HG03457 (cell line): Measurements from ENCODE around the gene MILR1.

ENCODE experiments used
- ATAC-seq: cut with Tn5 transposase; IDR thresholded peaks from one replicate; pipeline ENCODE4 v1.9.1; 2021; ENCODE audit warnings: moderate number of reproducible peaks; ENCODE audit not compliant: unreplicated experiment

The MILR1 gene

GRCh38 chr17:64500862-64501765, 52.2 kb downstream of the MILR1 start:
- no peak for ATAC-seq

- ATAC-seq: no peak
Measured at GRCh38 chr17:64502021-64502420, 53.1 kb downstream of the MILR1 start.

GRCh38 chr17:64502809-64503208, 53.9 kb downstream of the MILR1 start:
- no peak for ATAC-seq

- no peak for ATAC-seq
Measured at GRCh38 chr17:64503341-64503740, 54.4 kb downstream of the MILR1 start.

- ATAC-seq: no peak
Measured at GRCh38 chr17:64503821-64504768, 55.2 kb downstream of the MILR1 start.

GRCh38 chr17:64504769-64505339, 55.9 kb downstream of the MILR1 start:
- ATAC-seq: no peak

GRCh38 chr17:64505340-64506200, 56.7 kb downstream of the MILR1 start:
- no peak for ATAC-seq

GRCh38 chr17:64506201-64506575, 57.3 kb downstream of the MILR1 start, which contains the start of gene DDX5:
DDX5 (minus strand) TSS chr17:64506289; CDS start chr17:64506119, 170 bp downstream.
- ATAC-seq: peak; percentile 48

- peak; percentile 44 for ATAC-seq
Measured at GRCh38 chr17:64506576-64507412, 57.9 kb downstream of the MILR1 start, which contains the start of gene CEP95. CEP95 (plus strand) TSS chr17:64506977; CDS start chr17:64507098, 121 bp downstream.

GRCh38 chr17:64507413-64507782, 58.5 kb downstream of the MILR1 start:
- peak; percentile 4 for ATAC-seq

GRCh38 chr17:64508683-64509082, 59.8 kb downstream of the MILR1 start:
- no peak for ATAC-seq

- no peak for ATAC-seq
Measured at GRCh38 chr17:64509179-64509578, 60.3 kb downstream of the MILR1 start.

- ATAC-seq: no peak
Measured at GRCh38 chr17:64515419-64515818, 66.5 kb downstream of the MILR1 start.

GRCh38 chr17:64515829-64516228, 66.9 kb downstream of the MILR1 start:
- ATAC-seq: no peak
